Measurements from ENCODE around the gene EBF3. TPM values are rescaled to one million over a fixed set of nuclear protein-coding genes. Genes with fewer than 3 reads are reported as not detected.

The EBF3 gene, protein sequence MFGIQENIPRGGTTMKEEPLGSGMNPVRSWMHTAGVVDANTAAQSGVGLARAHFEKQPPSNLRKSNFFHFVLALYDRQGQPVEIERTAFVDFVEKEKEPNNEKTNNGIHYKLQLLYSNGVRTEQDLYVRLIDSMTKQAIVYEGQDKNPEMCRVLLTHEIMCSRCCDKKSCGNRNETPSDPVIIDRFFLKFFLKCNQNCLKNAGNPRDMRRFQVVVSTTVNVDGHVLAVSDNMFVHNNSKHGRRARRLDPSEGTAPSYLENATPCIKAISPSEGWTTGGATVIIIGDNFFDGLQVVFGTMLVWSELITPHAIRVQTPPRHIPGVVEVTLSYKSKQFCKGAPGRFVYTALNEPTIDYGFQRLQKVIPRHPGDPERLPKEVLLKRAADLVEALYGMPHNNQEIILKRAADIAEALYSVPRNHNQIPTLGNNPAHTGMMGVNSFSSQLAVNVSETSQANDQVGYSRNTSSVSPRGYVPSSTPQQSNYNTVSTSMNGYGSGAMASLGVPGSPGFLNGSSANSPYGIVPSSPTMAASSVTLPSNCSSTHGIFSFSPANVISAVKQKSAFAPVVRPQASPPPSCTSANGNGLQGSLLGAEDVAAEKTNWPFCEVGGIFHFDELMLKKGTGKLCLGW
- total RNA-seq = 0.32 and 6.0 TPM in 2 replicates

DNA sequence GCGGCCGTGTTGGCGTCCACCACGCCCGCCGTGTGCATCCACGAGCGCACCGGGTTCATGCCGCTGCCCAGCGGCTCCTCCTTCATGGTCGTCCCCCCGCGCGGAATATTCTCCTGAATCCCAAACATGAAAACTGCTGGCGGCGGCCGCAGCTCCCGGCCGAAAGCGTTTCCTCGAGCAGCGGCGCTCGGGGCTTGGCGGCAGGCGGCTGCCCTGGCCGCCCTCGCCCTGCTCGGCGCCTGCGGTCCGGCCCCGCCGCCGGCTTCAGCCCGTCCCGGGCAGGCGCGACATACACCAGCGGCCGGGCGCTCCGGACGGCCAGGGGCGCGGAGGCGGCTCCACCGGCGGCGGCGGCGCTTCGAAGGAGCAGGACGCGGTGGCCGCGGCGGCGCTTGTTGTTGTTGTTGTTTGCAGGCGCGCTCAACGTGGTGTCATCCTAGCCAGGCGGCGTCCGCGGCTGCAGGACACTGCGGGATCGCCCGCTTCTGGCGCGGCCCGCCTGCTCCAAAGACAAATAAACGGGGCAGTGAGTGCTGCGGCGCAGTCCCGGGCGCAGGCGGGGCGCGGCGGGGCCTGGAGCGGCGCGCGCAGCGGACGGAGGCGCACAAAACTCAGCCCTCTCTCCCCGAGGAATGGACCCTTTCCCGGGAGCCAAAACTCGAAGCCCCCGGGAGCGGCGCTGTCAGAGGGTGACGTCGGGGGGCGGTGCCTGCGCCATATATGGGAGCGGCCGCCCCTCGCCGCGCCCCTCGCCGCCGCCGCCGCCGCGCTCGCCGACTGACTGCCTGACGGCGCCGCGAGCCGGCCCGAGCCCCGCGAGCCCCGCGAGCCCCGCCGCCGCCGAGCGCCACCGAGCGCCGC lies at the start of gene EBF3:
TSS of gene EBF3 (minus strand) at position 634 of the 861 bp plus-strand sequence. CDS start at position 128, 506 bp downstream.
- DNase-seq (ENCODE audit: low read depth) = peak; percentile 36
- TF ChIP-seq, protein P1, sequence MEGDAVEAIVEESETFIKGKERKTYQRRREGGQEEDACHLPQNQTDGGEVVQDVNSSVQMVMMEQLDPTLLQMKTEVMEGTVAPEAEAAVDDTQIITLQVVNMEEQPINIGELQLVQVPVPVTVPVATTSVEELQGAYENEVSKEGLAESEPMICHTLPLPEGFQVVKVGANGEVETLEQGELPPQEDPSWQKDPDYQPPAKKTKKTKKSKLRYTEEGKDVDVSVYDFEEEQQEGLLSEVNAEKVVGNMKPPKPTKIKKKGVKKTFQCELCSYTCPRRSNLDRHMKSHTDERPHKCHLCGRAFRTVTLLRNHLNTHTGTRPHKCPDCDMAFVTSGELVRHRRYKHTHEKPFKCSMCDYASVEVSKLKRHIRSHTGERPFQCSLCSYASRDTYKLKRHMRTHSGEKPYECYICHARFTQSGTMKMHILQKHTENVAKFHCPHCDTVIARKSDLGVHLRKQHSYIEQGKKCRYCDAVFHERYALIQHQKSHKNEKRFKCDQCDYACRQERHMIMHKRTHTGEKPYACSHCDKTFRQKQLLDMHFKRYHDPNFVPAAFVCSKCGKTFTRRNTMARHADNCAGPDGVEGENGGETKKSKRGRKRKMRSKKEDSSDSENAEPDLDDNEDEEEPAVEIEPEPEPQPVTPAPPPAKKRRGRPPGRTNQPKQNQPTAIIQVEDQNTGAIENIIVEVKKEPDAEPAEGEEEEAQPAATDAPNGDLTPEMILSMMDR (IDR thresholded peaks at IDR 0.05; ENCODE audit: insufficient read depth, low read depth, low read length) = no peak
- H3K4me3 ChIP-seq (ENCODE audit: low read depth, low read length) = peak within 1 kb of the TSS; percentile 48

DNA sequence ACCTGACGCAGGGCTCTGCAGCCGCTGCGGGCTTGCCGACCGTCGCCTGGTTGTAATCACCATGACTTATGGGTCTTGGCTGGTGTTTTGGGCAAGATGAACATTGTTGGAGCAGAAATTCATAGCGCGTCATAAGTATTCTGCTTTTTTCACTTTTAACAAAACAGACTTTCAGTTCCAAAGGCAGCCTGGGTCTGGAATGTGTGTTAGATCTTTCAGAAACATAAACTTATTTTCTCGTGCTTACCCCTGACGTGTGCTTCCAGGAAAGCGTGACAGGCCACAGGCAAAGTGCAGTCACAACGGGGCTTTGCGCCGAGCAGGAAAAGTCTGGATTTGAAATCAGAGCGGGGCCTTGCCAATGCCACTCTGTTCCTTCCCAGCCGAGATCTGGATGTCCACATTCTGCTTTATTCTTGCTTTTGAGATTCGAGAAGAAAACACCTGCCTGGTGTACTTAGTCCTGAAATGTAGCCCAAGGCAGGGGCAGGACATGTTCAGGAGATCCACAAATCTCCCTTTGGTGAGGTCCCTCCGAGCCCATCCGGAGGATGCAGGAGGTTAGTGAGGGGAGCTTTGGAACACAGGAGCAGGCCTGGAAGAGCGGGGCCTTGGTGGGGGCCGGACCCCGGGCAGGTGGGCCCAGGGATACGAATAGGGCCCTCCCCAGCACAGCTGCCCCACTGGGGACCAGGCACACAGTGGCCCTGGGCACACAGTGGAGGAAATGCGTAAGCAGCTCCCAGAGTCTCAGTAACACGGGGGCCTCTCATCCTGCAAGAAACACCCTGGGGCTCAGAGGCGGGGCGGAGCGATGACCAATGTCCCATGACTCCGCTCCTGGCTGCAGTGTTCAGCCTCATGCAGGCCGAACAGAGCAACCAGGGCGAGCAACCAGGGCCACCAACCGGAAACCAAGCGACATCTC lies 49.5 kb upstream of the EBF3 start:
- TF ChIP-seq, protein P1 (IDR thresholded peaks at IDR 0.05; ENCODE audit: insufficient read depth, low read depth, low read length) = no peak
- H3K4me3 ChIP-seq (ENCODE audit: low read depth, low read length) = no peak overlapping the region
- DNase-seq (ENCODE audit: low read depth) = no peak

DNA sequence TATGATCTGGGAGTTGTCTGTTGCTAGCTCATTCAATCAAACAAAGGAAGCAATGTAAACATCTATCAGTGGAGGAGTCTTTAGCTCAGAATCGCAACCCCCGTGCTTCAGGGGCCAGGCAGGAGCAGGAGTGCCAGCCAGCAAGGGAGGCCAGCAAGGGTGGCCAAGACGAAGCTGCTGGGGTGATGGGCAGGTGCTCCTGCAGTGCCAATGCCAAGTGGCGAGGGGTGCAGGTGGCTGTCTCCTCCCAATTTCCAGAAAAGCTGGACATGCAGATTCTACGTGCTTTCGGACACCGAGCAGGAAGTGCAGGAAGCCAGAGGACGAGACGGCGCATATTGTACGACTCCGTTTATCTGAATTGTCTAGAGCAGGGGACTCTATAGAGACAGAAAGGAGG lies 48.1 kb upstream of the EBF3 start:
- DNase-seq (ENCODE audit: low read depth) = no peak
- H3K4me3 ChIP-seq (ENCODE audit: low read depth, low read length) = no peak overlapping the region
- TF ChIP-seq, protein P1 (IDR thresholded peaks at IDR 0.05; ENCODE audit: insufficient read depth, low read depth, low read length) = no peak

DNA sequence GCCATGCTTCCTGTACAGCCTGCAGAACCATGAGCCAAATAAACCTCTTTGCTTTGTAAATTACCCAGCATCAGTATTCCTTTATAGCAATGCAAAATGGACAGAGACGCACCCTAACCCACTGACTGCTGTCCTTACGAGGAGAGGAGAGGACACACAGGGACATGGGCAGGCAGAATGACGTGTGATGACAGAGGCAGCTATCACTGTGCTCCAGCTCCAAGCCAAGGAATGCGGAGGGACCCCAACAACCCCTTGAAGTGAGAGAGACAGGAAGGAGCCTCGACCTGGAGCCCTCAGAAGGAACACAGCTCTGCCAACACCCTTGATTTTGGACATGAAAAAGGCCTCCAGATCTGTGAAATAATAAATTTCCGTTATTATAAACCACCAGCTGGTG lies 46.6 kb upstream of the EBF3 start:
- no peak overlapping the region for H3K4me3 ChIP-seq (ENCODE audit: low read depth, low read length)
- no peak for DNase-seq (ENCODE audit: low read depth)
- TF ChIP-seq, protein P1 (IDR thresholded peaks at IDR 0.05; ENCODE audit: insufficient read depth, low read depth, low read length) = no peak

DNA sequence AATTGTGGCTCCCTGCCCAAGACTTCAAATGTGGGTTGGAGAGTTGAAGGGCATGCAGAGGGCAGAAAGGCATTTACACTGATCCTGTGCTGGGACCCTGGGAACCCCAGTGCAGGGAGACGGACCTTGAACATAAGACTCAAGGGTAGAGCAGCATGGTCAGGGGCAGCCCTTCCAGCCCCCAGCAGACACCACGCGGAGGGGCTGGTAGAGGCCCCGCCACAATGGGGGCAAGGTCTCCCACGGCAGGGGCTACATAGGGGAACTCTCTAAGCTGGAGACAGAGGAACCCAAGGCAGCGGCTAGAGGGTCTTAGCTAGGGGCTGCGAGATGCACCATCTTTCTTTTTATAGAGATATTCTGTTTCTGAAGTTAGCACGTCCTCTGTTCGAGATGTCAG lies 45.2 kb upstream of the EBF3 start:
- TF ChIP-seq, protein P1 (IDR thresholded peaks at IDR 0.05; ENCODE audit: insufficient read depth, low read depth, low read length) = no peak
- DNase-seq (ENCODE audit: low read depth) = no peak

More for the DNA sequence above, 45.2 kb upstream of the EBF3 start:
- no peak overlapping the region for H3K4me3 ChIP-seq (ENCODE audit: low read depth, low read length)
